HG02970 (cell line): ENCODE results near the gene IKBIP.
"Not testable (repeated sequence)": the region's sequence is repeated elsewhere in the genome, so short reads cannot be mapped to it uniquely, and the experiment has no call there.

ENCODE experiments used
- ATAC-seq: cut with Tn5 transposase; IDR thresholded peaks from one replicate; pipeline ENCODE4 v1.9.1; 2021; ENCODE audit warnings: mild to moderate bottlenecking, moderate library complexity, moderate number of reproducible peaks; ENCODE audit not compliant: unreplicated experiment, low FRiP score

IKBIP gene

GRCh38 chr12:98578821-98579220 is 65.8 kb downstream of the IKBIP start:
- no peak for ATAC-seq

- no peak for ATAC-seq
Measured at GRCh38 chr12:98578392-98578791, 66.2 kb downstream of the IKBIP start.

GRCh38 chr12:98576795-98577194 is 67.8 kb downstream of the IKBIP start:
- ATAC-seq: not testable (repeated sequence)

- ATAC-seq: no peak
Measured at GRCh38 chr12:98575013-98575412, 69.6 kb downstream of the IKBIP start.
